Measurements from ENCODE around the gene OR6C4.
"Not testable (repeated sequence)": the region's sequence is repeated elsewhere in the genome, so short reads cannot be mapped to it uniquely, and the experiment has no call there.

- TF ChIP-seq CTCF, POLR2AphosphoS5 (IDR thresholded peaks at IDR 0.05): not testable (repeated sequence)
Observed at GRCh38 chr12:55570060-55570459, 20.7 kb downstream of the OR6C4 start.
